DMS53 (cell line): Measurements from ENCODE around the gene DHX38.
"Not testable (repeated sequence)": the region's sequence is repeated elsewhere in the genome, so short reads cannot be mapped to it uniquely, and the experiment has no call there.

Experiments used
- DNase-seq: peaks from one replicate; lab custom pipeline; 2025; lab: John Stamatoyannopoulos, UW

DHX38 gene

DNA sequence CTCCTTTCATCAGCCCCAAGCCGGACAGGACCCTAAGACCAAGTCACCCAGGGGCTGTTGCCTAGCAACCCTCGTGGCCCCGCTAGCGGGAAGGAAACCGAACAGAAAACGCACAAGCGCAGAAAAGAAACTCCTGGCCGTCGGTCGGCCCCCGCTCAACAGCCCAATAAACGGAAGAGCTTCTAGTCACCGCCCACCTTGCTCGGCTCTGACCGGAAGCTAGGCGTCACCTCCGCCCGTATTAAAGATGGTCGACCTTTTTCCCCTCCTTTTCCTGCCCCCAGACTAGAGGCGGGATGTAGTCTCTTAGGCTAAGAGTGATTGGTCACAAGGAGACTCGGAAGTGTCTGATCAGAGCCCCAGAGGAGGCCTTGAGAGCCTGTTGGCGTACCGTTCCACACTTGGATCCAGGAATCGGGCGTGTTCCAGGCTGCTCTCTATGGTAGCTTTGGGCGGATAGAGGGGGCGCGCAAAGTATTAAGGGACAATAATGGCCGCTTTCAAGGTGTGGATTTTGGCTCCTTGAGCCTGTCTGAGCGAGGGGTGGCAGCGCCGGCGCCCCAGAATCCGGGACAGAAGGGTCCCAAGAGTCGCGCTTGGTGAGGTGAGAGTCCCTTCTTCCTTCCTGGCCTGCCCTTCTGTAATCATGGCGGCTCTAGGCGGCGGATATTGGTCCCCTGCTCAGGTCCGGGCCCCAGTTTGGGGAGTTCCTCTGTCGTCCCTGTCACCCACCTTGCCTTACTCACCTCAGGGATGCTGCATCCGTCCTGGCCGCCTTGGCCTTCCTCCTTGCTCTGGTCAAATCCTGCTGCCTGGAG lies at the start of gene DHX38, which contains the start of gene TXNL4B:
TSS of gene DHX38 (plus strand) at position 400 of the 818 bp plus-strand sequence. CDS start 2,311 bp downstream, outside the sequence.
TSS of gene TXNL4B (minus strand) at position 173 of the 818 bp plus-strand sequence. CDS start 2,871 bp downstream, outside the sequence.
- DNase-seq = peak; percentile 98

DNA sequence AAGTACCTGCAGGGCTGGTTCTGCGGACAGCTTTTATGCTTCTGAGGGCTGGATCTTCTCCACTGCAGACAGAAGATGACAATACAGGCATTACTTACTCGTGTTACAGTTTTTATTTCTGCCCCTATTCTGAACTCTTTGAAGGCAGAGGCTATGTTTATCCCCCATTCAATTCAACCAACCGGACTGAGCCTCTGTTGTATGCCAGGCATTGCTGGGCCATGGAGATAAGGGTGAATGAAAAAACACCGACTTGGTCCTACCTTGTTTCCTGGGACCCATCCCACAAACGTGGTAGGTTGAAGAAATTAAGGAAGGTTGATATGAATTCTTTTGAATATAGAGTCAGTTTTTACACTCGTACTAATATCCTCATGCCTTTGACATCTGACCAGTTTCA lies 49.4 kb upstream of the DHX38 start:
- no peak for DNase-seq

DNA sequence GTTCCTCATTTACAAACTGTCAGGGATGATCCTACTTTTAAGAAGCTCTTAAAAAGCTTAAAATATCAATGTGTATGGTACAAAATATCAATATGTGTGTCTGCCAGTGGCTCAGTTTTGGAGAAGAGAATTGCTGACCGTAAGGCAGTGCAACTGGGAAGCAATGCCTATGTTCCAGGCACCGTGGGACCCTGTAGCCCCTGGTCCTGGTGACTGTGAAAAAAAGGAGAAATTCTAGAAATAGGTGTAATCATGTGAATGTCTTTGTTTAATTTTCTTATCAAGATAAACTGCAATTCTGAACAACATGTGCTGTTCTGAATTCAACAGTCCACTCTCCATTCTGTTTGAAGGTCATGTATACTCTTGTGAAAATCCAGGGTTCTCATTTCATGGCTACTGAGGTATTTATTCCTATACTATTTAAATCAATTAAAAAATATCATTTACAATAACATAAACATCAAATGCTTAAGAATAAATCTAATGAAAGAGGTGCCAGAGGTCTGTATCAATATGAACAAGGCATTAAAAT lies 48.8 kb upstream of the DHX38 start:
- no peak for DNase-seq

DNA sequence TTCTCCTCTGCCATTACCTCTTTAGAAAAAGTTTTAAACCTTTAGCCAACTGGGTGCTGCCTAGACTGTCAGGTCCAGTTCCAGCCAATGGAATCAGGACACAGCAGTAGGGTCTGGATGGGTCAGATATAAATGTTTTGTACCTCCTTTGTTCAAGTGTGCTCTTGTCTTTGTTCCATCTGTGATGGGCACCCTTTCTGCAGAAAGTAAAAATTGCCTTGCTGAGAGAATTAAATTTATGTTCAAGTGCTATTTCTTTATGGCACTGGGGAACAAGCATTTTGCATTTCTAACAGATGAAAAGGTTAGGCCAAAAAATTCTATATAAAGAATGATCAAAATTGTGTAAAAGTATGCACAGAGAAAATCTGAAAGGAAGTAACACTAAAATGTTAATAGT lies 44.5 kb upstream of the DHX38 start:
- DNase-seq = no peak

DNA sequence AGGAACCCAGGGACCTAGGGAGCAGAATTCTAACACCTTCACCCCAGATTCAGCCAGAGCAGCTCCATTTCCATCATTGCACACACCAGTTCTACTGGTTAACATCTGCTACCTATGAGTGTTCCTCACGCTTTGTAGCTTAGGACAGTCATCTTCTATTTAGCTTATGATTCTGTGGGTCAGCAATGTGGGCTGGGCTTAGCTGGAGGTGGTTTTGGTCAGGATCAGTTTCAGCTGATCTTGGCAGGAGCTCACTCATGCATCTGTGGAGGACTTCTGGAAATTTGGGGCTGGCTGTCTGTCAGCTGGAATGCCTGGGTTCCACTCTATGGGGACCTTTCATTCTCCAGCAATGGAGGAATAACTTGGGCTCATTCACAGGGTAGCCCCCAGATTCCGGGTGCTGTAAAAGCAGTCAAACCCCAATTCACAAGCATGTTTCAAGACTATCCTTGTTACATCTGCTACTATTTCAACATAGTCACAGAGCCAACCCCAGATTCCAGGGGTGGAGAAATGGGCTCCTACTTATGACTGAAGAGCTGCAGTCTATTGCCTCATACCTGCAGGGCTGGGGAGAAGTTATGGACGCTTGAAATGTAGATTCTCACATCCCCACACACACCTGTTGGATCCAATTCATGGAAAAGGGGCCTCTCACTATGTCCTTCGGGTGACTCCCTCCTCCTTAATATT lies 42.7 kb upstream of the DHX38 start:
- no peak for DNase-seq

DNA sequence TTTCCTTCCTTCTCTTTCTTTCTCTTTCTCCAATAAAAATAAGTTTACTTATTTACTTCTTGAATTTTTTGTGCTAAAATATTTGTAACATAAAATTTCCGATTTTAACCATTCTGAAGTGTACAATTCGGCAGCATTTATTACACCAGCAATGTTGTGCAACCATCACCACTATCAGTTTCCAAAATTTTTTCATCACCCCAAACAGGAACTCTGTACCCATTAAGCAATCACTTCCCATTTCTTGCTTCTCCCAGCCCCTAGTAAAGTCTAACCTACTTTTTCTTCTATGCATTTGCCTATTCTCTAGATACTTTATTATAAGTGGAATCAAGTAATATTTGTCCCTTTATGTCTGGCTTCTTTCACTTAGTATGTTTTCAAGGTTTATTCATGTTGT lies 41.8 kb upstream of the DHX38 start:
- no peak for DNase-seq

DNA sequence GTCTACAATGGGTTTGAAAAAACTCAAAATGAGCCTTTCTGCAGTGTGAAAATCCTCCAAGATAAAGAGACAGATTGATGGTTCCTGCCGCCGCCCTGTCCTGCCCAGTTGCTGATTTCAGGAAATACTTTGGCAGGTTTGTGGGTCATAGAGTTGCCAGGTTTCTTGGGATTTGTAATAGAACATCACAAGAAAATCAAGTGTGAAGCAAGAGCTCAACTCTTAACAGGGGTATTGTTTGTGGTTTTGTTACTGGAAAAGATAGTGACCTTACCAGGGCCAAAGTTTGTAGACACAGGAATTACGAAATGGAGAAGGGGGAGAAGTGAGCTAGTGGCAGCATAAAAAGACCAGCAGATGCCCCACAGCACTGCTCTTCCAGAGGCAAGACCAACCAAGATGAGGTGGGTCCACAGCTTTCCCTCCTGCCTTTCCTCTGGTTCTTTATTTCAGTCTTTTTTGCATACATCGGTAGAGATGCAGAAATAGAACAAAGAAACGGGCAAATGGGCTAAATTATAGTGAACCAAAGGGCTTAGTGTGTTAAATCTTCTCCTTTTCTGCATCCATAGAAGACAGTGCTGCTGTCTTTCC lies 39.3 kb upstream of the DHX38 start, which contains the start of gene HP:
TSS of gene HP (plus strand) at position 252 of the 594 bp plus-strand sequence. CDS start at position 400, 148 bp downstream.
- DNase-seq = not testable (repeated sequence)

DNA sequence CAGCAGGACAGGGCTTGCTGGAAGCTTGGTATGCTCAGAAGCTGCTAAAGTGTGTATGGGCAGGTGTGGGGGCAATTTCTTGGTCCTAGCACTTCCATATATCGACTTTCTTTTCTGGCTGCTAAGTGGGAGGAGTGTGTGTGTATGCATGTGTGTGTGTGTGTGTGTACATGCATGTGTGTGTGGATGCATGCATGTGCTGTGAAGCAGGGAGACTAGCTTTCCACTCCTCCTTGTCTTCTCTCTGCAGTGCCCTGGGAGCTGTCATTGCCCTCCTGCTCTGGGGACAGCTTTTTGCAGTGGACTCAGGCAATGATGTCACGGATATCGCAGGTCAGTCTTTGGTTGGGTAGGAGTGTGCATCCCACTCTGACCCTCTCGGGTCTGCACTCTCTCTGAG lies 37.7 kb upstream of the DHX38 start:
- no peak for DNase-seq

DNA sequence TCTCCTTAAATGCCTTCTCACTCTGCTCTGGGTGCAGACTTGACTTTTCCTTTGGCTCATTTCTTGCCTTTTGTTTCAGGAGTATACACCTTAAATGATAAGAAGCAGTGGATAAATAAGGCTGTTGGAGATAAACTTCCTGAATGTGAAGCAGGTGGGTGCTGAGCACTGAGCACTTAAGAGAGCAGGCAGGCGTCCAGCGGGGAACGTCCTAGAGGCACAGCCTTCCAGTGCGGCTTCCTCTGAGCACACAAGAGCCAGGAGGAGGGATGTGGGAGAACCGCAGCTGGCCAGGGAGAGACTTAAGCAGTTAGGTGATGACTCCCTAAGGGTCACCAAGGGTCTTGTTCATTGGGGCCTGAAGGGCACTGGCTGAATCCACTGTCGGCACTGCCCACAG lies 36.3 kb upstream of the DHX38 start:
- DNase-seq = not testable (repeated sequence)

DNA sequence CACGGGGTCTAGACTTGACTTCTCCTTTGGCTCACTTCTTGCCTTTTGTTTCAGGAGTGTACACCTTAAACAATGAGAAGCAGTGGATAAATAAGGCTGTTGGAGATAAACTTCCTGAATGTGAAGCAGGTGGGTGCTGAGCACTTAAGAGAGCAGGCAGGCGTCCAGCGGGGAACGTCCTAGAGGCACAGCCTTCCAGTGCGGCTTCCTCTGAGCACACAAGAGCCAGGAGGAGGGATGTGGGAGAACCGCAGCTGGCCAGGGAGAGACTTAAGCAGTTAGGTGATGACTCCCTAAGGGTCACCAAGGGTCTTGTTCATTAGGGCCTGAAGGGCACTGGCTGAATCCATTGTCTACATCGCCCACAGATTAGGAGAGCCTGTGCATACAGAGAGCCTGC lies 34.6 kb upstream of the DHX38 start:
- DNase-seq = peak; percentile 48

DNA sequence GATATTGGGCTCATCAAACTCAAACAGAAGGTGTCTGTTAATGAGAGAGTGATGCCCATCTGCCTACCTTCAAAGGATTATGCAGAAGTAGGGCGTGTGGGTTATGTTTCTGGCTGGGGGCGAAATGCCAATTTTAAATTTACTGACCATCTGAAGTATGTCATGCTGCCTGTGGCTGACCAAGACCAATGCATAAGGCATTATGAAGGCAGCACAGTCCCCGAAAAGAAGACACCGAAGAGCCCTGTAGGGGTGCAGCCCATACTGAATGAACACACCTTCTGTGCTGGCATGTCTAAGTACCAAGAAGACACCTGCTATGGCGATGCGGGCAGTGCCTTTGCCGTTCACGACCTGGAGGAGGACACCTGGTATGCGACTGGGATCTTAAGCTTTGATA lies 33.2 kb upstream of the DHX38 start:
- DNase-seq = no peak

DNA sequence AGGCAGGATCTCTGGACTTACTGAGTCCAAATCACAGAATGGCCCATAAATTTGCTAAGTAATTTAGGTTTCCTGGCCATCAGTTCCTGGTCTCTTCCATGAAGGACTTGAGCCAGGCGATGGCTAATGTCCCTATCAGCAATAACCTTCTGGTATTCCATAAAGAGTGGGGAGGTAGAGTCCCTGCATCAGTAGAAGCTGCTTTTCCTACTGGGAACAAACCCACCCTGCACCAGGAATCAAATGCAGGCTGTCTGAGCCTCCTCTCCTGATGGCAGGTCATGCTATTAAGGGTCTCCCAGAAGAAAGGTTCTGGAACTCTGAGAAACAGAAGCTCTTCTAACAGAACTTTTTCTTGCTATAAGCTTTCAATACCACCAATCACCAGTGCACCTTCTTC lies 32.1 kb upstream of the DHX38 start:
- DNase-seq = no peak

DNA sequence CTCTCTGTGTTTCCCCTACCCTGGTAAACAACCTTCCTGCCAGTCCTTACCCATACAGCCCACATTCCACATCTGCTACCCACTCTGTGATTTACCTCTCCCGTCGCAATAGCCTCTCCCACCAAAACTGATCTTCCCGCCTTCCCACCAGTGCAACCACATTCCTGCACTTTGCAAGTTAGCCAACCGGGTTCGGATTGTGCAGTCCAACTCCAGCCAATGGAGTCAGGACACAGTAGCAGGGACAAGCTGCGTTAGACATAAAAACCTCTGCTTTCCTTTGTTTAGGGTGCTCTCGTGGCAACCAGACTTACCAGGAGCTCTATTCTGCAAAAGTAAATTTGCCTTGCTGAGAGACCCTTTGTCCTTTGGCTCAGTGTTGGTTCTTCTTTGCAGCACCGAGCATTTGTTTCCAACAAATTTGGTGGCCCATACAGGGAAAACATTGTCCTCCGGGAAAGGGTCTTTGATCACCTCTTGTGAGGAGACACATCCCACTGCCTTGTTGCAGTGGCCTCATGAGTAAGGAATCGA lies 29.2 kb upstream of the DHX38 start:
- DNase-seq = no peak

DNA sequence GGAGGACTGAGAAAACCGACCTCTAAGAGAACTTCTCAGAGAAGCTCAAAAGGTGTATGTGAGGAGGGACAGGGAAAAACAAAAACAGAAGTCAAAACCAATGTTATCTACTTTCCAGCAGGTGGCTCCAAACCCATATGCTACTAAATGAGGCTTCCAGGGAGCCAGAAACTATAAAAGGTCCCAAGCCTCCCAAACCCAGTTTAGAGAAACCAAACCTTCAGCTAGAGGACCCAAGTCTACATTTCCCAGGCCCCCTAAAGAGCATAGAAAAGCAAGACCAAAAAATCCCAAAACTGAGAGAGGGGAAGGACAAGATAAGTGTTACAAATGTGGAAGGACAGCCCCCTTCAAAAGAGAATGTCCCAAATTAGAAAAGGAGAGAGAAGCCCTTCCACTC lies 26.9 kb upstream of the DHX38 start:
- peak; percentile 56 for DNase-seq

DNA sequence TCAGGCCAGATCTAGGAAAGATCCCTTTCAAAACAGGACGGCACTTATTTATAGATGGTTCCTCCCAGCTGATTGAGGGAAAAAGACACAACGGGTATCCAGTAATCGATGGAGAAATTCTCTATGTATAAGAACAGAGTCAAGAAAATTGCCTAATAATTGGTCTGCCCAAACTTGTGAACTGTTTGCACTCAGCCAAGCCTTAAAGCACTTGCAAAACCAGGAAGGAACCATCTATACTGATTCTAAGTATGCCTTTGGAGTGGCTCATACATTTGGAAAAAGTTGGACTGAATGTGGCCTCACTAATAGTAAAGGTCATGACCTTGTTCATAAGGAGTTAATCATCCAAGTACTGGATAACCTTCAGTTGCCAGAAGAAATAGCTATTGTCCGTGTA lies 24.7 kb upstream of the DHX38 start:
- DNase-seq = no peak

DNA sequence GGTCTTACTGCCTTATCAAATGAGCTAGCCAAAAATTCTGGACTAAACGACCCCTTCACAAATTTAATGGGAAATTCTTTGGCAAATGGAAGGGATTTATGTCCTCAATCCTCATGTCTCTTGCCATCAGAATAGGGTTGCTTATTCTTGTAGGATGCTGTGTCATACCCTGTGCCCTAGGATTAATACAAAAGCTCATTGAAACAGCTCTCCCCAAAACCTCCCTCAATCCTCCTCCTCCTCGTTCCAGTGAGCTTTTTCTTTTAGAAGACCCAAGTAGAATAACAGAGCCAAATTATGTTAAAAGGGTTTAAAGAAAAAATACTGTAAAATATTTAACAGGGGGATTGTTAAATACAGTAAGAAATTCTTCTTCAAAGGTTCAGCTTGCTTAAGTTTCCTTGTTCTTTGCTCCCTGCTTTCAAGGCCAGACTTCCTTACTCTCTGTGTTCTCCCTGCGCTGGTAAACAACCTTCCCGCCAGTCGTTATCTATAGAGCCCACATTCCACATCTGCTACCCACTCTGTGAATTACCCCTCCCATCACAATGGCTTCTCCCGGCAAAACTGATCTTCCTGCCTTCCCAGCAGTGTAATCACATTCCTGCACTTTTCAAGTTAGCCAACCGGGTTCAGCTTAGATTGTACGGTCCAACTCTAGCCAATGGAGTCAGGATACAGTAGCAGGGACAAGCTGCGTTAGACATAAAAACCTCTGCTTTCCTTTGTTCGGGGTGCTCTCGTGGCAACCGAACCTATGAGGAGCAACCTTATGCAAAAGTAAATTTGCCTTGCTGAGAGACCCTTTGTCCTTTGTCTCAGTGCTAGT lies 20.9 kb upstream of the DHX38 start:
- no peak for DNase-seq

DNA sequence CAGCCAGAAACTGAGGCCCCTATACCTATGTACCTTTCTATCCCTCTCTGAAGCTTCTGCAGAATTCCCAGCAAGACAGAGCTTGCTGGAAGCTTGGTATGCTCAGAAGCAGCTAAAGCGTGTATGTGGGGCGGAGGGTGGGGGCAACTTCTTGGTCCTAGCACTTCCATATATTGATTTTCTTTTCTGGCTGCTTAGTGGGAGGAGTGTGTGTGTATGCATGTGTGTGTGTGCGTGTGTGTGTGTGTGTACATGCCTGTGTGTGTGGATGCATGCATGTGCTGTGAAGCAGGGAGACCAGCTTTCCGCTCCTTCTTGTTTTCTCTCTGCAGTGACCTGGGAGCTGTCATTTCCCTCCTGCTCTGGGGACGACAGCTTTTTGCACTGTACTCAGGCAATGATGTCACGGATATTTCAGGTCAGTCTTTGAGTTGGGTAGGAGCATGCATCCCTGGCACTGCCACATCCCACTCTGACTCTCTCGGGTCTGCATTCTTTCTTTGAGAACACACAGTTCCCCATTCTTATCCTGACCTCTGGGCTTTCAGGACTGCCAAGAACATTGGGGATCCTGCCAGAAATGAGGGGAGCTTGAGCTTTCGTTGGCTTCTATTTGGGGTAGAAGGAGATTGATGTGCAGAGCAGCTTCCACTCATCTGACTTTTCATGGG lies 20.0 kb upstream of the DHX38 start:
- DNase-seq = no peak

DNA sequence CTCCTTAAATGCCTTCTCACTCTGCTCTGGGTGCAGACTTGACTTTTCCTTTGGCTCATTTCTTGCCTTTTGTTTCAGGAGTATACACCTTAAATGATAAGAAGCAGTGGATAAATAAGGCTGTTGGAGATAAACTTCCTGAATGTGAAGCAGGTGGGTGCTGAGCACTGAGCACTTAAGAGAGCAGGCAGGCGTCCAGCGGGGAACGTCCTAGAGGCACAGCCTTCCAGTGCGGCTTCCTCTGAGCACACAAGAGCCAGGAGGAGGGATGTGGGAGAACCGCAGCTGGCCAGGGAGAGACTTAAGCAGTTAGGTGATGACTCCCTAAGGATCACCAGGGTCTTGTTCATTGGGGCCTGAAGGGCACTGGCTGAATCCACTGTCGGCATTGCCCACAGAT lies 18.6 kb upstream of the DHX38 start:
- DNase-seq = not testable (repeated sequence)

DNA sequence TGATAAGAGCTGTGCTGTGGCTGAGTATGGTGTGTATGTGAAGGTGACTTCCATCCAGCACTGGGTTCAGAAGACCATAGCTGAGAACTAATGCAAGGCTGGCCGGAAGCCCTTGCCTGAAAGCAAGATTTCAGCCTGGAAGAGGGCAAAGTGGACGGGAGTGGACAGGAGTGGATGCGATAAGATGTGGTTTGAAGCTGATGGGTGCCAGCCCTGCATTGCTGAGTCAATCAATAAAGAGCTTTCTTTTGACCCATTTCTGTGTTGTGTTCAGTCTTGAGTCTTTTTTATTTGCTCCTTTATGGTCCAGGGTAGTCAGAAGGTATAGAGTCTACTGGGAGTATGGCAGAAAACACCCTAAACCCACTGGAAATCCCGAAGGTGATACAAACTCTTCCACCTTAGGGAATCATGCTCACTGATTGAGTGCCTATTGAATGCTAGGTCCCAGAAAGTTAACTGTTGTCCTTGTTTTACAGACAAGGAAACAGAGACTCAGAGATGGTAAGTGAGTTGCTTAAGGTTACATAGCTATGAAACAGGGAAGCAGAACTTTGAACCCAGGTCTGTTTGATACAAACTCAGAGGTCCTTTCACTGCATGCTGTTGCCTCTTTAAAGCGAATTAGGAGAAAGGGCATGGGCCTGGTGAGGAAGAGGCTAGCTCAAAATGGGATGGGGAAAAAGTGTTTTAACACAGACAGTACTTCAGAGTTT lies 16.5 kb upstream of the DHX38 start:
- not testable (repeated sequence) for DNase-seq

DNA sequence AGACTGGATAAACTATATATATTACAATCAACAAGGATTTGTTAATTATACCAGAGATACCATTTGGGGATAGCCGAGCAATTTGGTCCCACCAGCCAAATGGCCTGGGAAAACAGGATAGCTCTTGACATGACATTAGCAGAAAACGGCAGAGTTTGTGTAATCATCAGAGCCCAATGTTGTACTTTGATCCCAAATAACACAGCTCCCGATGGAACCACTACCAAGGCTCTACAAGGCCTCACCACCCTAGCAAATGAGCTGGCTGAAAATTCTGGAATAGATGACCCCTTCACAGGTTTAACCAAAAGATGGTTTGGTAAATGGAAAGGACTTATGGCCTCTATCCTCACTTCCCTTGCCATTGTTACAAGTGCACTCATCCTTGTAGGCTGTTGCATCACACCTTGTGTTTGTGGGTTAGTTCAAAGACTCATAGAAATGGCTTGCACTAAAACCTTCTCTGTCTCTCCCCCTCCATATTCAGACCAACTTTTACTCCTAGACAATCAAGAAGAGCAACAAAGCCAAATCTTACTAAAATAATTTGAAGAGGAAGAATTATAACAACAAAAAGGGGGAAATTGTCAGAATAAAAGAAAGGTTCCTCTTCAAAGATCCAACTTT lies 9.8 kb upstream of the DHX38 start:
- no peak for DNase-seq
